ENCODE measurements around the gene PROSER2.

Gene PROSER2

DNA sequence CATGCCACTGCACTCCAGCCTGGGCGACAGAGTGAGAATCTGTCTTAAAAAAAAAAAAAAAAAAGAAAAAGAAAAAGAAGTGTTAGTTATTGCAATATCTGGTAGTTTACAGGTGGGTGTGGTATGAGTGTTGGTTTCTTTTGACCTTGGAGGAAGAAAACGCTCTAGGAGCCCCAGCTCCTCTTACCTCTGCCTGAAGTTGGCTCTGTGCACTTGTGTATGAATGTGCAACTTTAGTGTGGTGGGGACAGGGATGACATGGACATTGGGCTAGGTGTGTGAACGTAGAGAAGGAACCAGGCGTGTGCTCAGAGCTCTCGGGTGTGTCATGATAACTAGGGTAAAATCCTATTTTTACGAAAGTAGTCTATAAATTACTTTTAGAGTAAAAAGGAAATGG lies 11.9 kb downstream of the PROSER2 start:
- DNase-seq (ENCODE audit: low spot score), result no peak
- H3K27ac ChIP-seq, result no peak overlapping the region

DNA sequence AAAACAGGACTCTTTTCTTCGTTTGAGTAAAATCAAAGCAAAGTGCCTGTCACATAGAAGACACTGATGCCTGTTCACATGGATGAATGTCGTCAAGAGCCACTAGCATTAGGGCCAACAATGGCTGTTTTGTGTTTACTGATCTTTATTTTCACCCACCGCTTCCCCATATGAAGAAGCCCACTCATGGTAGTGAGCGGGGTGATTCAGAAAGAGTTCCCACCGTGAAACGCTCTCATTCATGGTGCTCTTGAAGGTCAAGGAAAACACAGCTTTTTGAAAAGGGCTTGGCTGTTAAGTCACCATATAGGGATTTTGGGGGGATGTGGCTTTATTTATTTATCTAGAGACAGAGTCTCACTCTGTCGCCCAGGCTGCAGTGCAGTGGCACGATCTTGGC lies 12.5 kb downstream of the PROSER2 start:
- H3K27ac ChIP-seq, result no peak overlapping the region
- TF ChIP-seq, protein P1, sequence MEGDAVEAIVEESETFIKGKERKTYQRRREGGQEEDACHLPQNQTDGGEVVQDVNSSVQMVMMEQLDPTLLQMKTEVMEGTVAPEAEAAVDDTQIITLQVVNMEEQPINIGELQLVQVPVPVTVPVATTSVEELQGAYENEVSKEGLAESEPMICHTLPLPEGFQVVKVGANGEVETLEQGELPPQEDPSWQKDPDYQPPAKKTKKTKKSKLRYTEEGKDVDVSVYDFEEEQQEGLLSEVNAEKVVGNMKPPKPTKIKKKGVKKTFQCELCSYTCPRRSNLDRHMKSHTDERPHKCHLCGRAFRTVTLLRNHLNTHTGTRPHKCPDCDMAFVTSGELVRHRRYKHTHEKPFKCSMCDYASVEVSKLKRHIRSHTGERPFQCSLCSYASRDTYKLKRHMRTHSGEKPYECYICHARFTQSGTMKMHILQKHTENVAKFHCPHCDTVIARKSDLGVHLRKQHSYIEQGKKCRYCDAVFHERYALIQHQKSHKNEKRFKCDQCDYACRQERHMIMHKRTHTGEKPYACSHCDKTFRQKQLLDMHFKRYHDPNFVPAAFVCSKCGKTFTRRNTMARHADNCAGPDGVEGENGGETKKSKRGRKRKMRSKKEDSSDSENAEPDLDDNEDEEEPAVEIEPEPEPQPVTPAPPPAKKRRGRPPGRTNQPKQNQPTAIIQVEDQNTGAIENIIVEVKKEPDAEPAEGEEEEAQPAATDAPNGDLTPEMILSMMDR (IDR thresholded peaks at IDR 0.05), result no peak
- no peak for DNase-seq (ENCODE audit: low spot score)
- no peak overlapping the region for H3K4me3 ChIP-seq

More for the DNA sequence above, 11.9 kb downstream of the PROSER2 start:
- no peak overlapping the region for H3K4me3 ChIP-seq
- TF ChIP-seq, protein P1 (IDR thresholded peaks at IDR 0.05), result no peak

DNA sequence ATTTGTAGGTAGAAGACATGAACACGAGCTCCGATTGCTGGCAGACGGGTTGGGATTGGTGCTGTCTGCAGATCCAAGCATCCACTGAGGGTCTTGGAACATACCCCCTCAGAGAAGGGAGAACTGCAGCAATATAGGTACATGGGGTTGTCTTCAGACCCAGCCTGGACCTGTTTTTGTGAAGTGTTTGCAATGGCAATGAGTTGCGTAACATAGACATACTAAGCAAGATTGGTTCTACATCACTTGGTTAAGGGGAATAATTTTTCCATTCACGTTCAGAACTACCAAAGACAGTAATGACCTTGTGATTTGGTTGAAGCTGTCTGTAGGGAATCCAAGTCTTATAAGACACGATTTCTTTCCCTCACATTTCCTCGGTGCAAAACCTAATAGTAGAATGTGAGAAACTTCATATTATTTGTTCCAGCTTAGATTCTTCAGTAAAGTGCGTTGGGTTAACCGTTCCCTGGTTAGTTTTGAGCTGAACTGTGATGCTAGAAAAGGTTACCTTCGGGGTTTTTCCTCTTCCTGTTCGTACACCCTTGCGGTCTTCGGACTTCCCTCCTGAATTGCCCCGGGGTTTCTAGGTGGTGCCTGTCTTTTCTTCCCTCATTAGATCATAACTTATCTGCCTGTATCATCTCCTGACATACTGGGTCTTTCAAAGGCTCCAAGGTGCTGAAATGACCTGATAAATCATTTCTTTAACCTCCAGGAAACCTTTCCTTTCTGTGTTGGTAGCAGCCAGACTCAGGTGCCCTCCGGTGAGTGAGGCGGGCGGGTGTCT lies 14.4 kb downstream of the PROSER2 start:
- DNase-seq (ENCODE audit: low spot score), result no peak
- TF ChIP-seq, protein P1 (IDR thresholded peaks at IDR 0.05), result no peak
- Histone ChIP-seq H3K27ac (no peak overlapping the region), H3K4me3 (no peak overlapping the region)

DNA sequence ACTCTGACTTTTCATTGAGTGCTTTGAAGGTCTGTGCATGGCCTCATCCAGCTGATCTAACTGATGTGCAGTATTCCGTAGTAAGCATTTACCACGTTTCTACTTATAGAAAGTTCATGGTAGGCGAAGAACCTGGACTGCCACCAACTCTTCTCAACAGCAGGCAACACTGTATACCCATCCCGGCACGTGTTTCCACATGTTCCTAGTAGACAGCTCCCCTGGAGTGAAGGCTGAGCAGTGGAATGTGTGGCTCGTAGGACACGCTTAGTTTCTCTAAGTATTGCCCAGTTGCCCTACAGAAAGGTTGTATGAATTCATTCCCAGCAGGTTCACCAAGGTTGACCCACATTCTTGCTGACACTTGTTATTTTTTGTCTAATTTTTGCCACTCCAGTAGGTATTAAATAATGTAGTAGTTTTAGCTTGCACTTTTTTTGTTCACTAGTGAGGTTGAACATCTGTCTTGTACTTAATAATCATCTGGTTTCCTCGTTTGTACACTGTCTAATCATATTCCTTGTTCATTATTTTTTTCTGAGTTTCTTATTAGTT lies 15.2 kb downstream of the PROSER2 start:
- Histone ChIP-seq H3K4me3 (no peak overlapping the region), H3K27ac (no peak overlapping the region)
- TF ChIP-seq, protein P1 (IDR thresholded peaks at IDR 0.05), result no peak
- no peak for DNase-seq (ENCODE audit: low spot score)

DNA sequence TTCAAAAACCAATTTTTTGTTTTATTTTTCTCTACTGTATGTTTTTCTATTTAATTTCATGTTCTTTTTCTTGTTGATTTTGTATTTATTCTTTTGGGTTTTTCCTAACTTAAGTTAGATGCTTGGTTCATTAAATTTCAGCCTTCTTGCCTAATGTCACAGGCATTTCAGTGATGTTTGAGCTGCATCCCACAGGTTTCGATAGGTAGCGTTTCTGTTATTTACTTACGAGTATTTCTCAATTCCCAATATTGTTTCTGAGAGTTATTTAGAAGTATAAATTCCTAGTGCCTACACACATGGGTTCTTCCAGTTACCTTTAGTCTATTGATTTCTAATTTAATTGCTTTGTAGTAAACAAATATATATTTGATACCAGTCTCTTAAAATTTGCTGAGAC lies 18.2 kb downstream of the PROSER2 start:
- H3K27ac ChIP-seq, result no peak overlapping the region
- DNase-seq (ENCODE audit: low spot score), result no peak
- TF ChIP-seq, protein P1 (IDR thresholded peaks at IDR 0.05), result no peak
- H3K4me3 ChIP-seq, result no peak overlapping the region

DNA sequence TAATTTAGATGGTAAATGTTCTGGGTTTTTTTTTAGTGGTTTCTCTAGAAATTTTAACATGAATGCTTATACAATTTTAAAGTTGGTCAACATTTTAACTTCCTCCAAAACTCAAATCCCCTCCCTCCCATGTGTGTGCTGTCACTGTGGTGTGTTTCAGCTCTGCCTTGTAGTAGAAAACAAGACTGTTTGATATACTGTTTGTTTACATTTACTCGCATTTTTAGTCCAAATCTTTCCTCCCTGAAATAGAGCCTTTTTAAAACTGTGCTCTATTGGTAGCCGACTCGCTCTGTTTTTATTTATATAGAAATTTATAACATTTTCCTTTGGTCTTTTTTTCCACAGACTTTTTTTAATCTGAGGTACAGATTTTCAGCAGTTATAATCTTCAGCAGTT lies 19.3 kb downstream of the PROSER2 start:
- no peak for DNase-seq (ENCODE audit: low spot score)
- TF ChIP-seq, protein P1 (IDR thresholded peaks at IDR 0.05), result no peak
- no peak overlapping the region for H3K4me3 ChIP-seq
- H3K27ac ChIP-seq, result no peak overlapping the region

DNA sequence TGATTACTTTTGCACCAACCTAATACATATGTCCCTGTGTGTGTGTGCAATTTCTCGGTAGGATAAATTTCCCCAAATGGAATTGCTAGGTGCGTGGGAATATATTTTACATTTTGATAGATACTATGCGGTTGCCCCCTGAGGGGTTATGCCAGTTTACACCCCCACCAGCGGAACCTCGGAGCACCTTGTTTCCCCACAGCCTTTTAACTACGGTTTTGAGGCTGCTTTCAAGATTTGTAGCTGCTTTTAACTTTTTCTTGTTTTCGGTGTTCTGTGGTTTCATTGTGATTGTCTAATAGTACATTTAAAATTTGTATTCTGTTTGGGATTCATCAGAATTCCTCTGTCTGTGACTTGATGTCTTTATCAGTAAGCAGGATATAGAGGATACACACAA lies 22.0 kb downstream of the PROSER2 start:
- no peak for DNase-seq (ENCODE audit: low spot score)
- Histone ChIP-seq H3K4me3 (no peak overlapping the region), H3K27ac (no peak overlapping the region)
- TF ChIP-seq, protein P1 (IDR thresholded peaks at IDR 0.05), result no peak
